Activated T-cell treated with anti-CD3 and anti-CD28 coated beads for 1 hour (primary cell): ENCODE results near the gene TRAPPC3.

Experiments
- DNase-seq: peaks from one replicate; pipeline ENCODE4 v3.0.0-alpha.2; 2020; ENCODE audit warnings: low read depth

TRAPPC3 gene

GRCh38 chr1:36125129-36125991 is 23.9 kb downstream of the TRAPPC3 start, which contains the start of gene COL8A2:
TSS of gene COL8A2 (minus strand) at chr1:36125222. CDS start at chr1:36100242, 24,980 bp downstream.
- no peak for DNase-seq

GRCh38 chr1:36124404-36125128 is 24.7 kb downstream of the TRAPPC3 start:
- DNase-seq: no peak

GRCh38 chr1:36123356-36123755 is 25.9 kb downstream of the TRAPPC3 start:
- DNase-seq: no peak

GRCh38 chr1:36122062-36123030 is 26.9 kb downstream of the TRAPPC3 start:
- no peak for DNase-seq

GRCh38 chr1:36119456-36119855 is 29.8 kb downstream of the TRAPPC3 start:
- no peak for DNase-seq

- no peak for DNase-seq
These were observed 30.7 kb downstream of the TRAPPC3 start for GRCh38 chr1:36118447-36119204.

GRCh38 chr1:36116901-36117300 is 32.4 kb downstream of the TRAPPC3 start:
- no peak for DNase-seq

- no peak for DNase-seq
These were observed 33.4 kb downstream of the TRAPPC3 start for GRCh38 chr1:36115931-36116330.

- DNase-seq: no peak
These were observed 34.1 kb downstream of the TRAPPC3 start for GRCh38 chr1:36115200-36115669.

GRCh38 chr1:36114371-36114770 is 34.9 kb downstream of the TRAPPC3 start:
- DNase-seq: no peak

- DNase-seq: no peak
These were observed 36.5 kb downstream of the TRAPPC3 start for GRCh38 chr1:36112823-36113222.

GRCh38 chr1:36111151-36111550 is 38.1 kb downstream of the TRAPPC3 start:
- no peak for DNase-seq

GRCh38 chr1:36109041-36109679 is 40.1 kb downstream of the TRAPPC3 start:
- peak; percentile 31 for DNase-seq

GRCh38 chr1:36108314-36108713 is 41.0 kb downstream of the TRAPPC3 start:
- no peak for DNase-seq

GRCh38 chr1:36107394-36107793 is 41.9 kb downstream of the TRAPPC3 start:
- DNase-seq: no peak

GRCh38 chr1:36106269-36106668 is 43.0 kb downstream of the TRAPPC3 start:
- no peak for DNase-seq

- DNase-seq: no peak
These were observed 47.7 kb downstream of the TRAPPC3 start for GRCh38 chr1:36101546-36101945.

- DNase-seq: no peak
These were observed 48.9 kb downstream of the TRAPPC3 start for GRCh38 chr1:36100376-36100775.

- DNase-seq: peak; percentile 71
These were observed 49.5 kb downstream of the TRAPPC3 start for GRCh38 chr1:36099681-36100341.
